ENCODE results near the gene MYMX.

DNA sequence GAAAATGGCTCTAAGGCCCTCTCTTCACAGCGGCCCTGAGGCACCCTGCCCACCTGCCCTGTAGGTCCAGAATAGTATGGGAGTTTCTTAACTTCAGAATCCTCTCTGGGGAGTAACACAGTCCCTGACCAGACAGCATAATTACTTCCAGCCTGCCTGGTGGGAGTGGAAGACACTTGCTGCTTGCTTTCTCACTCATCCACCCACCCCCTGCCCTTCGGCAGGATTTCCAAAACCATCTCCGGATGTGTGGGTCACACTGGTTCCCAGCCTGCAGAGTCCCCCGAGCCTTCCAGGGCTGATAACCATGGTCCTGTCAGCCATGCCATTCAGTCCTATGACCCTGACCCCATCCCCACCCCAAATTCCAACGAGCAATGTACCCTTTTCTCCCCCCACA lies 12.1 kb downstream of the MYMX start:
- TF ChIP-seq, protein P1, sequence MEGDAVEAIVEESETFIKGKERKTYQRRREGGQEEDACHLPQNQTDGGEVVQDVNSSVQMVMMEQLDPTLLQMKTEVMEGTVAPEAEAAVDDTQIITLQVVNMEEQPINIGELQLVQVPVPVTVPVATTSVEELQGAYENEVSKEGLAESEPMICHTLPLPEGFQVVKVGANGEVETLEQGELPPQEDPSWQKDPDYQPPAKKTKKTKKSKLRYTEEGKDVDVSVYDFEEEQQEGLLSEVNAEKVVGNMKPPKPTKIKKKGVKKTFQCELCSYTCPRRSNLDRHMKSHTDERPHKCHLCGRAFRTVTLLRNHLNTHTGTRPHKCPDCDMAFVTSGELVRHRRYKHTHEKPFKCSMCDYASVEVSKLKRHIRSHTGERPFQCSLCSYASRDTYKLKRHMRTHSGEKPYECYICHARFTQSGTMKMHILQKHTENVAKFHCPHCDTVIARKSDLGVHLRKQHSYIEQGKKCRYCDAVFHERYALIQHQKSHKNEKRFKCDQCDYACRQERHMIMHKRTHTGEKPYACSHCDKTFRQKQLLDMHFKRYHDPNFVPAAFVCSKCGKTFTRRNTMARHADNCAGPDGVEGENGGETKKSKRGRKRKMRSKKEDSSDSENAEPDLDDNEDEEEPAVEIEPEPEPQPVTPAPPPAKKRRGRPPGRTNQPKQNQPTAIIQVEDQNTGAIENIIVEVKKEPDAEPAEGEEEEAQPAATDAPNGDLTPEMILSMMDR (IDR thresholded peaks at IDR 0.05; ENCODE audit: borderline replicate concordance, extremely low read depth, low read length, poor library complexity, severe bottlenecking) = no peak
- no peak for TF ChIP-seq EZH2 (IDR thresholded peaks at IDR 0.05; ENCODE audit: borderline replicate concordance, low read depth, low read length, severe bottlenecking)

All from DND-41 (cell line).